HCT116 (cell line): ENCODE data around the gene PIGH. TPM values are rescaled to one million over a fixed set of nuclear protein-coding genes. Genes with fewer than 3 reads are reported as not detected.
A peak's percentile ranks its signal among the peaks of the same experiment; 100 is the strongest.
"Not testable (repeated sequence)": the region's sequence is repeated elsewhere in the genome, so short reads cannot be mapped to it uniquely, and the experiment has no call there.

ENCODE experiments used
- ATAC-seq: fragments of 200-7000 bp; cut with Tn5 transposase; 2 replicates; pipeline ENCODE4 v1.9.1; 2020; ENCODE audit warnings: mild to moderate bottlenecking, moderate library complexity
- BruUV-seq: library from RNA; stranded (reverse); fragments of 400-500 nt; replicated peaks from 2 replicates; lab custom pipeline; 2021; lab: Mats Ljungman, UMichigan
- CTCF ChIA-PET: fragments of 300-600 bp; sonication (Branson Sonifier 250); formaldehyde crosslinking; loops from one replicate; lab custom pipeline; 2021; ENCODE audit warnings: antibody characterized with exemption; lab: Charles Lee
- POLR2A ChIA-PET: fragments of 300-600, 350-600 bp; sonication (Branson Sonifier 250); formaldehyde crosslinking; loops from one replicate; lab custom pipeline; 2021; ENCODE audit warnings: antibody characterized with exemption; lab: Charles Lee
- RAD21 ChIA-PET, 2 experiments: fragments of 300-600 bp; sonication (Branson Sonifier 250); formaldehyde crosslinking; loops; one replicate each; lab custom pipeline; 2023; ENCODE audit warnings: low total read pairs in 2 of 2; ENCODE audit not compliant: uncharacterized antibody in 2 of 2, unreplicated experiment in 2 of 2, low non-redundant PET in 1 of 2; lab: Charles Lee
- DNase-seq: peaks from one replicate; pipeline ENCODE4 v3.0.0-alpha.2; 2010; ENCODE audit warnings: low read depth, low spot score
- H2AFZ ChIP-seq: fragments of 200-600 bp; shearing (Covaris generic), sonication (generic); 2 replicates; pipeline ENCODE4 v1.6.1; 2017; ENCODE audit warnings: low read depth, mixed run types, mixed read lengths, antibody characterized with exemption, low read length; ENCODE audit not compliant: poor library complexity, severe bottlenecking
- H3K27ac ChIP-seq: 2 replicates; pipeline ENCODE4 v1.5.1; 2012; ENCODE audit warnings: low read depth, low read length
- H3K27me3 ChIP-seq: fragments of 200-600 bp; sonication (generic); 2 replicates; pipeline ENCODE4 v1.6.1; 2016; ENCODE audit warnings: mixed run types, low read length, mixed read lengths; ENCODE audit not compliant: insufficient read depth
- H3K36me3 ChIP-seq, 2 experiments: fragments of 200-500 bp in 1 of 2; fragments of 200-600 bp in 1 of 2; sonication (Bioruptor generic) in 1 of 2; sonication (generic) in 1 of 2; 2 replicates each; pipeline versions ENCODE4 v1.5.1 to v1.6.1; 2014 to 2016; ENCODE audit warnings: low read length in 2 of 2, inconsistent platforms in 1 of 2, mixed read lengths in 1 of 2, mixed run types in 1 of 2; ENCODE audit not compliant: insufficient read depth in 2 of 2, control insufficient read depth in 1 of 2
- H3K4me1 ChIP-seq, 2 experiments: fragments of 200-600 bp in 1 of 2; sonication (generic) in 1 of 2; 2 replicates each; pipeline versions ENCODE4 v1.5.1 to v1.6.1; 2012 to 2017; ENCODE audit warnings: low read length in 2 of 2, inconsistent platforms in 1 of 2, mild to moderate bottlenecking in 1 of 2, mixed read lengths in 1 of 2, mixed run types in 1 of 2, moderate library complexity in 1 of 2; ENCODE audit not compliant: insufficient read depth in 2 of 2, control insufficient read depth in 1 of 2
- H3K4me2 ChIP-seq: fragments of 200-600 bp; sonication (generic); 2 replicates; pipeline ENCODE4 v1.6.1; 2017; ENCODE audit warnings: mixed run types, low read length, mixed read lengths
- H3K4me3 ChIP-seq, 2 experiments: fragments of 200-600 bp in 1 of 2; sonication (generic) in 1 of 2; replicated peaks in 1 of 2; 2 replicates each; pipeline ENCODE4 v1.5.1; 2011 to 2016; ENCODE audit warnings: low read length in 2 of 2, control low read depth in 1 of 2, low read depth in 1 of 2, mild to moderate bottlenecking in 1 of 2, mixed read lengths in 1 of 2, mixed run types in 1 of 2
- H3K79me2 ChIP-seq: fragments of 200-600 bp; sonication (generic); 2 replicates; pipeline ENCODE4 v1.6.1; 2017; ENCODE audit warnings: mild to moderate bottlenecking, mixed run types, low read length, moderate library complexity, mixed read lengths; ENCODE audit not compliant: insufficient read depth
- H3K9ac ChIP-seq: fragments of 200-600 bp; sonication (generic); 2 replicates; pipeline ENCODE4 v1.6.1; 2016; ENCODE audit warnings: low read length, mixed read lengths
- H3K9me2 ChIP-seq: fragments of 200-600 bp; sonication (generic), shearing (Covaris generic); 2 replicates; pipeline ENCODE4 v1.6.1; 2017; ENCODE audit warnings: mixed run types, mild to moderate bottlenecking, moderate library complexity; ENCODE audit not compliant: insufficient read depth
- H3K9me3 ChIP-seq, 2 experiments: fragments of 200-500 bp in 1 of 2; fragments of 200-600 bp in 1 of 2; sonication (Bioruptor generic) in 1 of 2; sonication (generic) in 1 of 2; 2 replicates each; pipeline ENCODE4 v1.6.1; 2014 to 2017; ENCODE audit warnings: low read length in 2 of 2, mixed read lengths in 2 of 2, inconsistent platforms in 1 of 2, low read depth in 1 of 2, mild to moderate bottlenecking in 1 of 2, mixed run types in 1 of 2, moderate library complexity in 1 of 2; ENCODE audit not compliant: control insufficient read depth in 1 of 2, insufficient read depth in 1 of 2
- H4K20me1 ChIP-seq: fragments of 200-600 bp; sonication (generic), shearing (Covaris generic); 2 replicates; pipeline ENCODE4 v1.6.1; 2017; ENCODE audit warnings: mixed run types, mild to moderate bottlenecking, moderate library complexity; ENCODE audit not compliant: insufficient read depth
- EZH2phosphoT487 ChIP-seq: fragments of 200-600 bp; IDR thresholded peaks from 2 replicates; pipeline ENCODE4 v1.6.1; 2018; ENCODE audit warnings: antibody characterized with exemption, borderline replicate concordance
- POLR2A ChIP-seq: IDR thresholded peaks from 2 replicates; pipeline ENCODE4 v1.7.0; 2011; ENCODE audit warnings: borderline replicate concordance; ENCODE audit not compliant: insufficient read depth, insufficient read length; ENCODE audit errors: extremely low read depth
- POLR2AphosphoS5 ChIP-seq: IDR thresholded peaks from 2 replicates; pipeline ENCODE4 v1.6.1; 2011; ENCODE audit warnings: mild to moderate bottlenecking, low read depth, low read length, moderate library complexity
- SRF ChIP-seq: IDR thresholded peaks from 2 replicates; pipeline ENCODE4 v1.6.1; 2012; ENCODE audit warnings: low read depth
- ZFX ChIP-seq: fragments of 450-650 bp; IDR thresholded peaks from 2 replicates; pipeline ENCODE4 v1.6.1; 2017
- ZNF274 ChIP-seq: fragments of 200-500 bp; sonication (Bioruptor generic); IDR thresholded peaks from 2 replicates; pipeline ENCODE4 v1.6.1; 2014; ENCODE audit warnings: mild to moderate bottlenecking, low read depth, low read length, inconsistent platforms
- intact Hi-C: fragments of 100-400 bp; cut with micrococcal nuclease; formaldehyde crosslinking; loops from 2 replicates; pipeline ENCODE4 v1.10.0; 2022
- total RNA-seq: library from RNA; stranded (reverse); gene quantifications from one replicate; pipeline ENCODE4 v1.2.1, GENCODE V29; 2021; ENCODE audit not compliant: unreplicated experiment
- TF ChIP-seq, protein P1 (sequence below): IDR thresholded peaks from 2 replicates; pipeline ENCODE4 v1.6.1; 2012

The PIGH gene
- total RNA-seq, 1 experiment from 2014 or later = 20.9 TPM

DNA sequence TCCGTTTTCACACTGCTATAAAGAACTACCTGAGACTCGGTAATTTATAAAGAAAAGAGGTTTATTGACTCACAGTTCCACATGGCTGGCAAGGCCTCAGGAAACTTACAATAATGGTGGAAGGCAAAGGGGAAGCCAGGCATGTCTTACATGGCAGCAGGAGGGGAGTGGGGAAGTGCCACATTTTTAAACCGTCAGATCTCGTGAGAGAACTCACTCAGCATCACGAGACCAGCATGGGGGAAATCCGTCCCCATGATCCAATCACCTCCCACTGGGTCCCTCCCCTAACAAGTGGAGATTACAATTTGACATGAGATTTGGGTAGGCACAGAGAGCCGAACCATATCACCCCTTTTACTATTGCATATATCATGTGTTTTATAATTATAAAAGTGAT lies 2.0 kb upstream of the PIGH start:
- no peak for DNase-seq

DNA sequence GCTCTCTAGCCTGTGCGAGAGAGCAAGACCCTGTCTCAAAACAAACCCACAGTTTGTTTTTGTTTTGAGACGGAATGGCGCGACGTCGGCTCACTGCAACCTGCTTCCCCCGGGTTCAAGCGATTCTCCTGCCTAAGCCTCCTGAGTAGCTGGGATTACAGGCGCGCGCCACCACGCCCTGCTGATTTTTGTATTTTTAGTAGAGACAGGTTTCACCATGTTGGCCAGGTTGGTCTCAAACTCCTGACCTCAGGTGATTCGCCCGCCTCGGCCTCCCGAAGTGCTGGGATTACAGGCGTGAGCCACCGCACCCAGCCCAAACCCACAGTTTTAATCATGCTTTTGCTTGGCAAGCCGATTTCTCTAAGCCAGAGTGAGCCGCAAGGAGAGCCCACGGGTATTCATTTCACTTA lies 500 bp upstream of the PIGH start:
- intact Hi-C loops = loop anchor here (5.0 kb wide), 1 partner anchor 102 kb away; the partner anchor contains the start of gene RDH12
- ATAC-seq, DNase-seq, H3K9me3 ChIP-seq, BruUV-seq, H3K27me3 ChIP-seq, H3K36me3 ChIP-seq, H3K9me2 ChIP-seq, H2AFZ ChIP-seq, H4K20me1 ChIP-seq: not testable (repeated sequence)
- RAD21 ChIA-PET = interaction anchor here in 1 of 2 experiments (1.2 kb wide), 2 partner anchors 67 to 104 kb away, joined by 6 read pairs; no protein-coding TSS in a partner anchor
- Histone ChIP-seq H3K27ac (peak overlapping the region; percentile 23; the same call in 1 of the 2 replicates), H3K9ac (peak overlapping the region; percentile 69; the same call in 1 of the 2 replicates), H3K79me2 (peaks cover 15% of the 10 kb centered on the region), H3K4me2 (peak overlapping the region; percentile 86), H3K4me3 (peak overlapping the region; percentile 74 to 91), H3K4me1 (peaks cover 3 to 16% of the 10 kb centered on the region in 2 experiments; a peak in 2 of 4 replicates)
- POLR2A ChIA-PET = interaction anchor here (0.8 to 2.4 kb wide), 6 partner anchors 10 to 95 kb away, joined by 3 to 9 read pairs (median 4); partner anchors contain the start of gene RDH11
- CTCF ChIA-PET = interaction anchor here (0.8 to 4.1 kb wide), 13 partner anchors 9 to 173 kb away, joined by 3 to 28 read pairs (median 5); no protein-coding TSS in a partner anchor

More for the DNA sequence above, 2.0 kb upstream of the PIGH start:
- Histone ChIP-seq H3K4me2 (no peak overlapping the region), H3K9me3 (no peaks in the 10 kb centered on the region), H3K9ac (no peak overlapping the region), H3K4me3 (no peak overlapping the region), H2AFZ (no peak overlapping the region), H3K9me2 (no peaks in the 10 kb centered on the region), H3K27ac (no peak overlapping the region), H3K36me3 (no peaks in the 10 kb centered on the region), H3K4me1 (peaks cover 3 to 16% of the 10 kb centered on the region in 2 experiments; a peak in 2 of 4 replicates), H4K20me1 (no peaks in the 10 kb centered on the region), H3K79me2 (peaks cover 13% of the 10 kb centered on the region; the same call in 1 of the 2 replicates), H3K27me3 (no peaks in the 10 kb centered on the region)
- ChIA-PET POLR2A (no interaction called here), RAD21 (no interaction called here), CTCF (no interaction called here)
- BruUV-seq = no TSS peak
- intact Hi-C loops = loop anchor here (5.0 kb wide), 1 partner anchor 100 kb away; the partner anchor contains the start of gene RDH12
- ATAC-seq = no peak
- TF ChIP-seq ZNF274 (no peak), POLR2AphosphoS5 (no peak), SRF (no peak), POLR2A (no peak), ZFX (no peak), EZH2phosphoT487 (no peak)
- TF ChIP-seq, protein P1, sequence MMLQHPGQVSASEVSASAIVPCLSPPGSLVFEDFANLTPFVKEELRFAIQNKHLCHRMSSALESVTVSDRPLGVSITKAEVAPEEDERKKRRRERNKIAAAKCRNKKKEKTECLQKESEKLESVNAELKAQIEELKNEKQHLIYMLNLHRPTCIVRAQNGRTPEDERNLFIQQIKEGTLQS = no peak
